SK-N-SH (cell line): ENCODE results near the gene ZNF827. TPM values are rescaled to one million over a fixed set of nuclear protein-coding genes. Genes with fewer than 3 reads are reported as not detected.
A peak's percentile ranks its signal among the peaks of the same experiment; 100 is the strongest.

Experiments
- CTCF ChIA-PET: fragments of 300-600, 350-600 bp; formaldehyde crosslinking; extraction: SDS; loops from one replicate; lab custom pipeline; 2021; lab: Yijun Ruan, JAX
- POLR2A ChIA-PET: fragments of 350-600 bp; sonication (Branson Sonifier 250); formaldehyde crosslinking; extraction: SDS; loops from one replicate; lab custom pipeline; 2020; ENCODE audit warnings: antibody characterized with exemption, inconsistent platforms; lab: Yijun Ruan, JAX
- DNase-seq: peaks from one replicate; pipeline ENCODE4 v3.0.0; 2012
- H2AFZ ChIP-seq: fragments of 200-600 bp; sonication (generic); 2 replicates; pipeline ENCODE4 v1.8.1; 2016; ENCODE audit warnings: antibody characterized with exemption, mild to moderate bottlenecking, low read depth
- H3F3A ChIP-seq: fragments of 200-600 bp; sonication (generic); replicated peaks from 2 replicates; pipeline ENCODE3; 2016; ENCODE audit warnings: antibody characterized with exemption, mild to moderate bottlenecking; ENCODE audit not compliant: insufficient read depth
- H3K27ac ChIP-seq, 2 experiments: fragments of 200-500 bp in 1 of 2; fragments of 200-600 bp in 1 of 2; sonication (Bioruptor generic) in 1 of 2; sonication (generic), shearing (Covaris generic) in 1 of 2; 2 replicates each; pipeline versions ENCODE4 v1.5.1 to v1.6.1; 2014 to 2016; ENCODE audit warnings: low read depth in 2 of 2, inconsistent platforms in 1 of 2, low read length in 1 of 2, mild to moderate bottlenecking in 1 of 2, mixed read lengths in 1 of 2
- H3K27me3 ChIP-seq: fragments of 200-600 bp; sonication (generic), shearing (Covaris generic); 2 replicates; pipeline ENCODE4 v1.6.1; 2016; ENCODE audit warnings: mixed run types; ENCODE audit not compliant: insufficient read depth
- H3K36me3 ChIP-seq, 2 experiments: fragments of 200-500 bp in 1 of 2; fragments of 200-600 bp in 1 of 2; sonication (Bioruptor generic) in 1 of 2; sonication (generic) in 1 of 2; replicated peaks in 1 of 2; 2 replicates each; pipeline versions ENCODE3 to v1.5.1; 2014 to 2016; ENCODE audit warnings: low read length in 1 of 2, mild to moderate bottlenecking in 1 of 2; ENCODE audit not compliant: insufficient read depth in 2 of 2, control insufficient read depth in 1 of 2
- H3K4me1 ChIP-seq, 2 experiments: fragments of 200-500 bp in 1 of 2; fragments of 200-600 bp in 1 of 2; sonication (Bioruptor generic) in 1 of 2; sonication (generic), shearing (Covaris generic) in 1 of 2; 2 replicates each; pipeline versions ENCODE4 v1.5.1 to v1.6.1; 2014 to 2016; ENCODE audit warnings: low read depth in 1 of 2, low read length in 1 of 2, mixed run types in 1 of 2; ENCODE audit not compliant: insufficient read depth in 2 of 2, control insufficient read depth in 1 of 2
- H3K4me2 ChIP-seq: fragments of 200-600 bp; sonication (generic), shearing (Covaris generic); 2 replicates; pipeline ENCODE4 v1.6.1; 2017; ENCODE audit warnings: mixed run types
- H3K4me3 ChIP-seq, 2 experiments: fragments of 200-500 bp in 1 of 2; fragments of 200-600 bp in 1 of 2; sonication (Bioruptor generic) in 1 of 2; sonication (generic), shearing (Covaris generic) in 1 of 2; 2 replicates each; pipeline versions ENCODE4 v1.5.1 to v1.8.1; 2014 to 2016; ENCODE audit warnings: low read depth in 2 of 2, inconsistent platforms in 1 of 2, low read length in 1 of 2, mild to moderate bottlenecking in 1 of 2, mixed read lengths in 1 of 2, moderate library complexity in 1 of 2
- H3K79me2 ChIP-seq: fragments of 200-600 bp; sonication (generic); 2 replicates; pipeline ENCODE4 v1.8.1; 2017; ENCODE audit warnings: mild to moderate bottlenecking; ENCODE audit not compliant: insufficient read depth
- H3K9ac ChIP-seq: fragments of 200-600 bp; sonication (generic); 2 replicates; pipeline ENCODE4 v1.6.1; 2017; ENCODE audit warnings: mixed run types
- H3K9me2 ChIP-seq: fragments of 200-600 bp; sonication (generic); 2 replicates; pipeline ENCODE4 v1.6.1; 2017; ENCODE audit warnings: mixed run types
- H3K9me3 ChIP-seq: fragments of 200-600 bp; sonication (generic); 2 replicates; pipeline ENCODE4 v1.6.1; 2017; ENCODE audit warnings: mixed run types, mild to moderate bottlenecking, moderate library complexity
- H4K20me1 ChIP-seq: fragments of 200-600 bp; sonication (generic); 2 replicates; pipeline ENCODE4 v1.6.1; 2017; ENCODE audit warnings: mild to moderate bottlenecking, mixed run types; ENCODE audit not compliant: insufficient read depth
- ELF1 ChIP-seq: IDR thresholded peaks from 2 replicates; pipeline ENCODE4 v1.4.0; 2012
- EP300 ChIP-seq, 2 experiments: IDR thresholded peaks; 2 replicates each; pipeline versions ENCODE4 v1.4.0 to v1.6.1; 2012; ENCODE audit warnings: borderline replicate concordance in 1 of 2, low read depth in 1 of 2, low read length in 1 of 2
- EZH2phosphoT487 ChIP-seq: fragments of 200-600 bp; sonication (generic); IDR thresholded peaks from 2 replicates; pipeline ENCODE4 v1.6.1; 2017; ENCODE audit warnings: low read depth, mixed run types, mild to moderate bottlenecking, antibody characterized with exemption, moderate library complexity, borderline replicate concordance
- FOXJ3 ChIP-seq: sonication (generic); formaldehyde crosslinking; IDR thresholded peaks from 2 replicates; pipeline ENCODE4 v1.5.1; 2020; ENCODE audit warnings: mild to moderate bottlenecking, missing genetic modification reagents
- FOXM1 ChIP-seq: IDR thresholded peaks from 2 replicates; pipeline ENCODE4 v1.4.0; 2012; ENCODE audit warnings: low read depth, mild to moderate bottlenecking
- GATA2 ChIP-seq: sonication (generic); formaldehyde crosslinking; IDR thresholded peaks from 2 replicates; pipeline ENCODE4 v1.5.0; 2020; ENCODE audit warnings: mild to moderate bottlenecking, missing genetic modification reagents
- IRF3 ChIP-seq: fragments of 150-350 bp; IDR thresholded peaks from 2 replicates; pipeline ENCODE4 v1.6.1; 2016; ENCODE audit warnings: mild to moderate bottlenecking, low read depth, low read length
- JUND ChIP-seq: IDR thresholded peaks from 2 replicates; pipeline ENCODE4 v1.4.0; 2012
- MAX ChIP-seq: IDR thresholded peaks from 2 replicates; pipeline ENCODE4 v1.4.0; 2012; ENCODE audit warnings: low read depth
- MEF2A ChIP-seq: IDR thresholded peaks from 2 replicates; pipeline ENCODE4 v1.4.0; 2012; ENCODE audit warnings: low read depth, borderline replicate concordance
- MXI1 ChIP-seq: IDR thresholded peaks from 2 replicates; pipeline ENCODE4 v1.6.1; 2012; ENCODE audit warnings: mild to moderate bottlenecking, low read depth, low read length, improper control_type of control experiment
- NRF1 ChIP-seq: IDR thresholded peaks from 2 replicates; pipeline ENCODE4 v1.6.1; 2012; ENCODE audit warnings: low read depth, mild to moderate bottlenecking, low read length
- PBX3 ChIP-seq: IDR thresholded peaks from 2 replicates; pipeline ENCODE4; 2012
- POLR2AphosphoS5 ChIP-seq: IDR thresholded peaks from 2 replicates; pipeline ENCODE4 v1.6.1; 2012; ENCODE audit warnings: low read depth, low read length
- RAD21 ChIP-seq: IDR thresholded peaks from 2 replicates; pipeline ENCODE4 v1.6.1; 2012; ENCODE audit warnings: mild to moderate bottlenecking, low read length
- RCOR1 ChIP-seq: fragments of 150-350 bp; IDR thresholded peaks from 2 replicates; pipeline ENCODE4 v1.6.1; 2017; ENCODE audit warnings: antibody characterized with exemption, low read length
- RXRA ChIP-seq: IDR thresholded peaks from 2 replicates; pipeline ENCODE4 v1.4.0; 2012; ENCODE audit warnings: low read depth, mild to moderate bottlenecking, borderline replicate concordance
- SIN3A ChIP-seq: IDR thresholded peaks from 2 replicates; pipeline ENCODE4 v1.6.1; 2012; ENCODE audit warnings: low read depth, mild to moderate bottlenecking, low read length, moderate library complexity, borderline replicate concordance
- TAF1 ChIP-seq: IDR thresholded peaks from 2 replicates; pipeline ENCODE4 v1.6.1; 2012; ENCODE audit warnings: low read depth, mild to moderate bottlenecking, low read length, moderate library complexity, borderline replicate concordance
- TCF12 ChIP-seq: IDR thresholded peaks from 2 replicates; pipeline ENCODE4 v1.4.0; 2012
- TEAD4 ChIP-seq: IDR thresholded peaks from 2 replicates; pipeline ENCODE4 v1.4.0; 2012; ENCODE audit warnings: mild to moderate bottlenecking, borderline replicate concordance; ENCODE audit not compliant: insufficient read depth
- ZBTB33 ChIP-seq: IDR thresholded peaks from 2 replicates; pipeline ENCODE4 v1.4.0; 2012; ENCODE audit warnings: low read depth, borderline replicate concordance
- WGBS: methylation state at CpG from one replicate; pipeline ENCODE4 v1.1.6; 2017; ENCODE audit warnings: low lambda C conversion rate; 5-methylcytosine and 5-hydroxymethylcytosine counted together
- polyA plus RNA-seq, 3 experiments: library from polyadenylated mRNA; depleted of rRNA; stranded (reverse); fragments of >200 nt; gene quantifications; 2 replicates each; pipeline ENCODE4 v1.2.3, GENCODE V29; 2012

The ZNF827 gene
- polyA plus RNA-seq, 1 of the 3 experiments (the other 2 are of a cell fraction), result 23.2 TPM

GRCh38 chr4:145824463-145824862, 114.2 kb downstream of the ZNF827 start:
- peaks cover 23 to 55% of the 10 kb centered on the region in 2 experiments for H3K36me3 ChIP-seq
- H3K4me3 ChIP-seq, result no peak overlapping the region
- no peaks in the 10 kb centered on the region for H3K9me3 ChIP-seq
- no peaks in the 10 kb centered on the region for H3K9me2 ChIP-seq
- ChIA-PET POLR2A (no interaction called here), CTCF (interaction anchor here (1.2 kb wide), 1 partner anchor 31 kb away, joined by 3 read pairs; no protein-coding TSS in a partner anchor)
- 79% methylated on average over 3 of the region's 3 CpGs for WGBS
- no peak overlapping the region for H3K4me2 ChIP-seq
- H3K79me2 ChIP-seq, result no peaks in the 10 kb centered on the region
- H4K20me1 ChIP-seq, result no peaks in the 10 kb centered on the region
- H3K27me3 ChIP-seq, result no peaks in the 10 kb centered on the region
- no peak overlapping the region for H2AFZ ChIP-seq
- H3F3A ChIP-seq, result no peaks in the 10 kb centered on the region
- DNase-seq, result peak; percentile 37
- H3K27ac ChIP-seq, result no peak overlapping the region; a peak in 1 of 4 replicates
- no peak for TF ChIP-seq ZBTB33
- TF ChIP-seq NRF1, result no peak
- TF ChIP-seq MEF2A, result no peak
- no peak for TF ChIP-seq TCF12
- no peak for TF ChIP-seq TAF1
- TF ChIP-seq ELF1, result no peak
- no peak for TF ChIP-seq RAD21
- no peak for TF ChIP-seq RCOR1
- no peak for TF ChIP-seq EP300 (IDR thresholded peaks at IDR 0.05; ENCODE audit: borderline replicate concordance in 1 of 2, low read depth in 1 of 2, low read length in 1 of 2)
- TF ChIP-seq RXRA, result no peak
- no peak for TF ChIP-seq SIN3A
- no peak for TF ChIP-seq IRF3
- no peak for TF ChIP-seq FOXM1
- TF ChIP-seq EZH2phosphoT487, result no peak
- TF ChIP-seq MXI1, result no peak
- TF ChIP-seq, all 33 proteins: peak for 0
- Histone ChIP-seq H3K9ac (no peak overlapping the region), H3K4me1 (peaks cover 0 to 18% of the 10 kb centered on the region in 2 experiments; a peak in 2 of 4 replicates)

- 97% methylated on average over 4 of the region's 4 CpGs for WGBS
- no peaks in the 10 kb centered on the region for H4K20me1 ChIP-seq
- ChIA-PET POLR2A (no interaction called here), CTCF (interaction anchor here (1.4 kb wide), 1 partner anchor 590 kb away, joined by 3 read pairs; no protein-coding TSS in a partner anchor)
- H3K9me2 ChIP-seq, result no peaks in the 10 kb centered on the region
- H3K4me3 ChIP-seq, result no peak overlapping the region
- H3K4me1 ChIP-seq, result peaks cover 0 to 18% of the 10 kb centered on the region in 2 experiments; a peak in 2 of 4 replicates
- no peak for DNase-seq
- no peaks in the 10 kb centered on the region for H3K9me3 ChIP-seq
- H3K4me2 ChIP-seq, result no peak overlapping the region
- H3F3A ChIP-seq, result no peaks in the 10 kb centered on the region
- H3K27me3 ChIP-seq, result no peaks in the 10 kb centered on the region
- H3K9ac ChIP-seq, result no peak overlapping the region
- TF ChIP-seq JUND (no peak), FOXM1 (no peak), PBX3 (no peak), GATA2 (no peak), RXRA (no peak), MAX (no peak), POLR2AphosphoS5 (no peak), MXI1 (no peak), TEAD4 (no peak), SIN3A (no peak), FOXJ3 (CRISPR knock-in tag) (no peak), RAD21 (no peak), MEF2A (no peak)
- no peak overlapping the region; a peak in 1 of 4 replicates for H3K27ac ChIP-seq
- H3K36me3 ChIP-seq, result peaks cover 25 to 59% of the 10 kb centered on the region in 2 experiments
- no peak overlapping the region for H2AFZ ChIP-seq
- H3K79me2 ChIP-seq, result no peaks in the 10 kb centered on the region
Observed at GRCh38 chr4:145823743-145824142, 114.9 kb downstream of the ZNF827 start.
